ENCODE measurements around the gene STXBP1. TPM values are rescaled to one million over a fixed set of nuclear protein-coding genes. Genes with fewer than 3 reads are reported as not detected.

Gene STXBP1
- total RNA-seq, 1 donor from 2014 or later = 12.0 TPM

- Histone ChIP-seq H3K4me2 (no peak overlapping the region), H3K27me3 (no peaks in the 10 kb centered on the region), H2AFZ (replicated peaks) (no peak overlapping the region), H4K20me1 (ENCODE audit: low read depth) (no peaks in the 10 kb centered on the region), H3K4me1 (peaks cover 7% of the 10 kb centered on the region), H3K79me2 (ENCODE audit: low read depth) (no peaks in the 10 kb centered on the region), H3K9me3 (ENCODE audit: low read depth) (no peaks in the 10 kb centered on the region), H3F3A (ENCODE audit: low read depth) (peaks cover 29% of the 10 kb centered on the region), H3K9ac (no peak overlapping the region), H3K27ac (no peak overlapping the region), H3K4me3 (no peak overlapping the region), H3K36me3 (no peaks in the 10 kb centered on the region)
- no peaks in the 10 kb centered on the region for H3K36me3 Mint-ChIP-seq
- no peak for DNase-seq (ENCODE audit: low spot score)
- no peak for TF ChIP-seq CTCF (IDR thresholded peaks at IDR 0.05)
- no peak for TF ChIP-seq EZH2 (IDR thresholded peaks at IDR 0.05)
- no peak for TF ChIP-seq EZH2phosphoT487 (IDR thresholded peaks at IDR 0.05)
- H3K4me3 Mint-ChIP-seq = no peak overlapping the region
- H3K9me3 Mint-ChIP-seq = no peaks in the 10 kb centered on the region
- no peak overlapping the region for H3K27ac Mint-ChIP-seq
- peaks cover 6% of the 10 kb centered on the region for H3K27me3 Mint-ChIP-seq (ENCODE audit: insufficient read depth, low read depth)
- peaks cover 16% of the 10 kb centered on the region for H3K4me1 Mint-ChIP-seq
Measured at GRCh38 chr9:127603226-127603625, 8.9 kb upstream of the STXBP1 start.

GRCh38 chr9:127606043-127606442 is 6.0 kb upstream of the STXBP1 start:
- DNase-seq (ENCODE audit: low spot score) = no peak
- Histone ChIP-seq H3F3A (ENCODE audit: low read depth) (peaks cover 25% of the 10 kb centered on the region), H4K20me1 (ENCODE audit: low read depth) (no peaks in the 10 kb centered on the region), H3K27ac (no peak overlapping the region), H3K27me3 (peaks cover 27% of the 10 kb centered on the region), H3K36me3 (no peaks in the 10 kb centered on the region), H3K4me2 (no peak overlapping the region), H3K4me1 (peaks cover 7% of the 10 kb centered on the region), H3K9ac (no peak overlapping the region), H3K4me3 (no peak overlapping the region), H3K79me2 (ENCODE audit: low read depth) (no peaks in the 10 kb centered on the region), H3K9me3 (ENCODE audit: low read depth) (no peaks in the 10 kb centered on the region), H2AFZ (replicated peaks) (no peak overlapping the region)
- H3K4me1 Mint-ChIP-seq = peaks cover 10% of the 10 kb centered on the region
- H3K36me3 Mint-ChIP-seq = no peaks in the 10 kb centered on the region
- H3K9me3 Mint-ChIP-seq = no peaks in the 10 kb centered on the region
- no peak overlapping the region for H3K4me3 Mint-ChIP-seq
- H3K27me3 Mint-ChIP-seq (ENCODE audit: insufficient read depth, low read depth) = peaks cover 15% of the 10 kb centered on the region
- no peak overlapping the region for H3K27ac Mint-ChIP-seq
- TF ChIP-seq CTCF (IDR thresholded peaks at IDR 0.05) (no peak), EZH2 (IDR thresholded peaks at IDR 0.05) (no peak), EZH2phosphoT487 (IDR thresholded peaks at IDR 0.05) (no peak)

- no peak overlapping the region for H3K9ac ChIP-seq
- Mint-ChIP-seq H3K27ac (no peak overlapping the region), H3K9me3 (no peaks in the 10 kb centered on the region), H3K36me3 (no peaks in the 10 kb centered on the region), H3K4me3 (peak overlapping the region; percentile 88), H3K4me1 (peaks cover 18% of the 10 kb centered on the region), H3K27me3 (ENCODE audit: insufficient read depth, low read depth) (peaks cover 20% of the 10 kb centered on the region)
- no peak overlapping the region for H3K27ac ChIP-seq
- peak overlapping the region; percentile 81 for H3K4me2 ChIP-seq
- peaks cover 24% of the 10 kb centered on the region for H3F3A ChIP-seq (ENCODE audit: low read depth)
- H3K79me2 ChIP-seq (ENCODE audit: low read depth) = peaks cover 5% of the 10 kb centered on the region
- peak; percentile 95 for DNase-seq (ENCODE audit: low spot score)
- peak overlapping the region; percentile 40 for H3K4me3 ChIP-seq
- peaks cover 2% of the 10 kb centered on the region for H4K20me1 ChIP-seq (ENCODE audit: low read depth)
- no peaks in the 10 kb centered on the region for H3K36me3 ChIP-seq
- H2AFZ ChIP-seq (replicated peaks) = peak overlapping the region; percentile 88
- H3K9me3 ChIP-seq (ENCODE audit: low read depth) = no peaks in the 10 kb centered on the region
- peaks cover 36% of the 10 kb centered on the region for H3K27me3 ChIP-seq
- H3K4me1 ChIP-seq = peaks cover 12% of the 10 kb centered on the region
- TF ChIP-seq EZH2phosphoT487 (IDR thresholded peaks at IDR 0.05) (no peak), EZH2 (IDR thresholded peaks at IDR 0.05) (peak; percentile 28), CTCF (IDR thresholded peaks at IDR 0.05) (no peak)
Measured at GRCh38 chr9:127608104-127608966, 3.7 kb upstream of the STXBP1 start.

All from neural progenitor cell (in vitro differentiated cells).